GM23338 (cell line): Measurements from ENCODE around the gene F13A1.

Experiments
- CTCF ChIP-seq, 2 experiments: fragments of 200-600 bp in 1 of 2; sonication (generic) in 1 of 2; conservative IDR thresholded peaks; 2 replicates each; pipeline versions ENCODE4 v1.5.1 to v1.6.1; 2016 to 2017; ENCODE audit warnings: antibody characterized with exemption in 2 of 2, low read depth in 2 of 2, mild to moderate bottlenecking in 2 of 2, moderate library complexity in 1 of 2
- EZH2 ChIP-seq: fragments of 200-600 bp; sonication (generic); IDR thresholded peaks from one replicate; pipeline ENCODE4 v1.8.0; 2017; ENCODE audit warnings: antibody characterized with exemption, mild to moderate bottlenecking, low read depth; ENCODE audit not compliant: unreplicated experiment
- EZH2phosphoT487 ChIP-seq: fragments of 200-600 bp; sonication (generic); IDR thresholded peaks from one replicate; pipeline ENCODE4 v1.8.1; 2018; ENCODE audit warnings: antibody characterized with exemption; ENCODE audit not compliant: unreplicated experiment
- POLR2AphosphoS5 ChIP-seq: IDR thresholded peaks from 2 replicates; pipeline ENCODE4 v1.6.1; 2016; ENCODE audit warnings: antibody characterized with exemption, low read depth

GRCh38 chr6:6125495-6125894 is 195.0 kb downstream of the F13A1 start:
- TF ChIP-seq POLR2AphosphoS5 (no peak), EZH2 (no peak), CTCF (conservative IDR thresholded peaks at IDR 0.05; ENCODE audit: low read depth in 2 of 2) (no peak), EZH2phosphoT487 (no peak)
